SIG-M5 treated with dmso at 0.1 percent for 504 hours (cell line): ENCODE measurements around the gene ANGPT4.
"Not testable (repeated sequence)": the region's sequence is repeated elsewhere in the genome, so short reads cannot be mapped to it uniquely, and the experiment has no call there.

ENCODE experiments used
- DNase-seq: peaks from one replicate; lab custom pipeline; 2025; ENCODE audit not compliant: unreplicated experiment; lab: John Stamatoyannopoulos, UW

ANGPT4 gene

GRCh38 chr20:828987-829386, 87.1 kb downstream of the ANGPT4 start:
- no peak for DNase-seq

DNA sequence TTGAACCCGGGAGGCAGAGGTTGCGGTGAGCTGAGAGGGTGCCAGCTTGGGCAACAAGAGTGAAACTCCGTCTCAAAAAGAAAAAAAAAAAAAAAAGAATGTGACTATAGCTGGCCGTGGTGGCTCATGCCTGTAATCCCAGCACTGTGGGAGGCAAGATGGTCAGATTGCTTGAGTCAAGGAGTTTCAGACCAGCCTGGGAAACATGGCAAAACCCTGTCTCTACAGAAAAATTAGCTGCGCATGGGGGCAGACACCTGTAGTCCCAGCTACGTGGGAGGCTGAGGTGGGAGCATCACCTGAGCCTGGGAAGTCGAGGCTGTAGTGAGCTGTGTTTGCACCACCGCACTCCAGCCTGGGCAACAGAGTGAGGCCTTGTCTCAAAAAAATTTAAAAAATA, 88.2 kb downstream of the ANGPT4 start:
- DNase-seq = not testable (repeated sequence)

DNA sequence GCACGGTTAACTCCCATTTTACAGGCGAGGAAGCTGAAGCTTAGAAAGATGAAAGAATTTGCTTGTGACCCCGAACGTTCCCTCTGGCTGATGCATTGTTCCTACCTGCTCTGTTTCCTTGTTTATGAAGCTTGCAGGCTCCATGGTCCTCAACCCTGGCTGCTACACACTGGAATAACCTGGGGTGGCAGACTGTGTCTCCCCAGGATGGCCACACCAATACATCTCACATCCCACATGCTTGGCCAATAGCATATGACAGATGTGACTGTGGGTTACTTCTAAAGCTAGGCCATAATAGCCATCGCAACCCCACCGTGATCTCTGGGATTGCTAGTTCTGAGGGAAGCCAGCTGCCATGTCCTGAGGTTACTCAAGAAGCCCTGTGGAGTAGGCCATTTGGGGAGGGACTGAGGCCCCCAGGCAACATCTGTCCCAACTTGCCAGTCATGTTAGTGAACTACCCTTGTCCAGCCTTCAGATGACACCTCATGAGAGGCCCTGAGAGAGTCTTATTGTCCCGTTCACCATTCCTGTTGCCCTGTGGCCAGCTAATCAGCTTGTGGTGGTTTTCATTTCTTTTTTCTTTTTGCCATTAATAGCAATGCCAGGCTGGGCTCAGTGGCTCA, 89.3 kb downstream of the ANGPT4 start:
- no peak for DNase-seq

- DNase-seq = no peak
Measured at GRCh38 chr20:825710-826421, 90.3 kb downstream of the ANGPT4 start.

- no peak for DNase-seq
Measured at GRCh38 chr20:824916-825315, 91.2 kb downstream of the ANGPT4 start.

- DNase-seq = no peak
Measured at GRCh38 chr20:824490-824889, 91.6 kb downstream of the ANGPT4 start.

DNA sequence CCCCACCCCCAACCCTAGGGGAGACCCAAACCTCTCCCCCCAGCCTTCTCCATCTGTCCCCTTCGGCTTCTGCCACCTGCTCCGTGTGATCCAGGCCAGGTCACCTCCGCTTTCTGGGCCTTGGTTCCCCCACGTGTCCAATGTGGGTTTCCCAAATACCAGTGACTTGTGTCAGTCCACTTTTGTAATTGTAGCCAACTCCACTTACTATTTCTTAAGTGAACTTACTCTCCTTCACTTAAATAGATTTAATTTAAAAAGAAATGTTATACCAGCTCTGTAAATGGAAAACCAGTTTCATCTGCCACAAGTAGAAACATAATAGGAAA, 92.6 kb downstream of the ANGPT4 start:
- no peak for DNase-seq

GRCh38 chr20:822651-823573, 93.2 kb downstream of the ANGPT4 start:
- no peak for DNase-seq

GRCh38 chr20:821731-822065, 94.4 kb downstream of the ANGPT4 start:
- no peak for DNase-seq

DNA sequence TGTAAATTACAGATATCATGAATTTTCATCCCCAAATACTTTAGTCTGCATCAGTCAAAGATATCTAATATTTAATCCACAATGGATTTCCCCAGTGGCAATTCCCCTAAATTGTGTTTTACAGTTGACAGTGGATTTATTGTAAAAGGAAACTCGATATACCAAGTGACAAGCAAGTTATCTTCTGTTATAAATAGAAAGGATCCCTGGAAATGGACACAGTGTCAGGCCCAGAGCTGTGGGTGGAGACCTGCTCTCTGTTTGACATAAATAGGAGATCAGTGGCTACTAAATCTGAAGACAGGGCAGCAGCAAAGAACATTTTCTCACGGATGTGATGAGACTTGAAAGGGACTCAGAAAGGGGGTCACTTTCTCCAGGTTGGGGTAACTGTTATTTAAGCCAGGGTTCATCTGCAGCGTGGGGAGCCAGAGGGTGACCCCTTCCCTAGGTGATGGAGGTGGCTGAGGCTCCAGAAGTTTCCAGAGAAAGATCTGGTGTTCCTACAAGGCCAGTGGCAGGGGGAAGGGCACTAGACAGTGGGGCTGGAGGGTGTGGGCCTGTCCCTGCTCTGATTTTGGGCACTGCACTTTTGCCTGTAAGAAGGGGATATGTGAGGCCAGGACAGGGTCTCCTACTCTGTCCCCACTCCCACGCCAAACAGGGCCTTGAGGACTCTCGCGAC, 94.9 kb downstream of the ANGPT4 start:
- no peak for DNase-seq

DNA sequence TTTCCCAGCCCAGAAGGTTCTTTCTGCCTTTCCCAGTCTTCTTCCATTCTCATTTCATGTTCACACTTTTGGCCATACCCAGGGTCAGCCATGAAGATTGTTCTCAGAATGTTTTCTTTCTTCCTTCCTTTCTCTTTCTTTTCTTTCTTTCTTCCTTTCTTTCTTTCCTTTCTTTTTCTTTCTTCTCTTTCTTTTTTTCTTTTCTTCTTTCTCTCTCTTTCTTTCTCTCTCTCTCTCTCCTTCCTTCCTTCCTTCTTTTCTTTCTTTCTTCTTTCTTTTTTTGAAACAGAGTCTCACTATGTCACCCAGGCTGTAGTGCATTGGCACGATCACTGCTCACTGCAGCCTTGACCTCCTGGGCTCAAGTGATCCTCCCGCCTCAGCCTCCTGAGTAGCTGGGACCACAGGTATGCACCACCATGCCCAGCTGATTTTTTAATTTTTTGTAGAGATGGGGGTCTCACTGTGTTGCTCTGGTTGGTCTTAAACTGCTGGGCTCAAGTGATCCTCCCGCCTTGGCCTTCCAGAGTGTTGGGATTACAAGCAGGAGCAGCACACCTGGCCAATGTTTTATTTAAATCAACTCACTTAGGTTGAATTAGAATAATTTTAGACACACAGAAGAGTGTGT, 95.7 kb downstream of the ANGPT4 start:
- DNase-seq = no peak
